Measurements from ENCODE around the gene PIKFYVE.

GRCh38 chr2:208253600-208254117 is 12.4 kb upstream of the PIKFYVE start:
- TF ChIP-seq CTCF (IDR thresholded peaks at IDR 0.05) (no peak), POLR2A (IDR thresholded peaks at IDR 0.05) (no peak)
